Measurements from ENCODE around the gene REC114.
"Not testable (repeated sequence)": the region's sequence is repeated elsewhere in the genome, so short reads cannot be mapped to it uniquely, and the experiment has no call there.

Gene REC114

DNA sequence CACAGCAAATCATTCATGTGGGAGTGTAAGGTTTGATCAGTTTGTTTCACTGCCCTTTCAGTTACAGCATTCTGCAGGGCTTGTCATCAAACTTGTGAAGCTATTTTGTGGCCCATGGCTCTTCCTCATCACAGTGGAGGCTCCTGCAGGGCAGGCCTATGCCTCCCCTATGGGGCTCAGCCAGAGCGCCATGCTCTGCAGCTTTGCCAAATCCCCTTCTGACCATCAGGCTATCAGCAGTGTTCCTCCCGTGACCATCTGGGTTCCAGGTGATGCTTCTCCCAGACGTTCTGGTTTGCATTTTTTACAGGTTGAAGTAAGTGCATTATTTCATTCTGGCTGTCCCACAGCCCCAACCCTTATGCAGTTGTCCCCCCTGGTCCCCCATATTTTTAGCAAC, 28.1 kb upstream of the REC114 start:
- no peak overlapping the region for H3K27ac ChIP-seq
- TF ChIP-seq ZFX (IDR thresholded peaks at IDR 0.05; ENCODE audit: borderline replicate concordance): no peak
- TF ChIP-seq, protein P1, sequence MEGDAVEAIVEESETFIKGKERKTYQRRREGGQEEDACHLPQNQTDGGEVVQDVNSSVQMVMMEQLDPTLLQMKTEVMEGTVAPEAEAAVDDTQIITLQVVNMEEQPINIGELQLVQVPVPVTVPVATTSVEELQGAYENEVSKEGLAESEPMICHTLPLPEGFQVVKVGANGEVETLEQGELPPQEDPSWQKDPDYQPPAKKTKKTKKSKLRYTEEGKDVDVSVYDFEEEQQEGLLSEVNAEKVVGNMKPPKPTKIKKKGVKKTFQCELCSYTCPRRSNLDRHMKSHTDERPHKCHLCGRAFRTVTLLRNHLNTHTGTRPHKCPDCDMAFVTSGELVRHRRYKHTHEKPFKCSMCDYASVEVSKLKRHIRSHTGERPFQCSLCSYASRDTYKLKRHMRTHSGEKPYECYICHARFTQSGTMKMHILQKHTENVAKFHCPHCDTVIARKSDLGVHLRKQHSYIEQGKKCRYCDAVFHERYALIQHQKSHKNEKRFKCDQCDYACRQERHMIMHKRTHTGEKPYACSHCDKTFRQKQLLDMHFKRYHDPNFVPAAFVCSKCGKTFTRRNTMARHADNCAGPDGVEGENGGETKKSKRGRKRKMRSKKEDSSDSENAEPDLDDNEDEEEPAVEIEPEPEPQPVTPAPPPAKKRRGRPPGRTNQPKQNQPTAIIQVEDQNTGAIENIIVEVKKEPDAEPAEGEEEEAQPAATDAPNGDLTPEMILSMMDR (IDR thresholded peaks at IDR 0.05): no peak

DNA sequence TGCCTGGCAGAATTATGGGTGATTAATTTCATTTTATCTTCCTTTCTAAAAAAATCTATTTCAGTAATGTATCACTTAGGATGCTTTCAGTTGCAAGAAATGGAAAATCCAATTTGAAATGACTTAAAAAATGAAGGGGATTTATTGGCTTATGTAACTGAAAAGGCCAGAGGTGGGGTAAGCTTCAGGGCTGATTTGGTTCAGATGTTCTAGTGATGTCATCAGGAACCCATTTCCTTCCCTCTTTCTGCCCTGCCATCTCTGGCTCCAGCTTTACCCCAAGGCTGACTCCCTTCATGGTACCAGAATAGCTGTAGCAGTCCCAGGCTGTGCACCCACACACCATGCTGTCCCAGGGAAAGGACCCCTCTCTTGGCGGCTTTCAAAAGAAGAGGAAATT, 18.5 kb upstream of the REC114 start:
- H3K27ac ChIP-seq: no peak overlapping the region
- TF ChIP-seq, protein P1 (IDR thresholded peaks at IDR 0.05): no peak
- TF ChIP-seq ZFX (IDR thresholded peaks at IDR 0.05; ENCODE audit: borderline replicate concordance): no peak

GRCh38 chr15:73425510-73425909, 17.5 kb upstream of the REC114 start:
- H3K27ac ChIP-seq: no peak overlapping the region
- TF ChIP-seq, protein P1 (IDR thresholded peaks at IDR 0.05): no peak
- TF ChIP-seq ZFX (IDR thresholded peaks at IDR 0.05; ENCODE audit: borderline replicate concordance): no peak

DNA sequence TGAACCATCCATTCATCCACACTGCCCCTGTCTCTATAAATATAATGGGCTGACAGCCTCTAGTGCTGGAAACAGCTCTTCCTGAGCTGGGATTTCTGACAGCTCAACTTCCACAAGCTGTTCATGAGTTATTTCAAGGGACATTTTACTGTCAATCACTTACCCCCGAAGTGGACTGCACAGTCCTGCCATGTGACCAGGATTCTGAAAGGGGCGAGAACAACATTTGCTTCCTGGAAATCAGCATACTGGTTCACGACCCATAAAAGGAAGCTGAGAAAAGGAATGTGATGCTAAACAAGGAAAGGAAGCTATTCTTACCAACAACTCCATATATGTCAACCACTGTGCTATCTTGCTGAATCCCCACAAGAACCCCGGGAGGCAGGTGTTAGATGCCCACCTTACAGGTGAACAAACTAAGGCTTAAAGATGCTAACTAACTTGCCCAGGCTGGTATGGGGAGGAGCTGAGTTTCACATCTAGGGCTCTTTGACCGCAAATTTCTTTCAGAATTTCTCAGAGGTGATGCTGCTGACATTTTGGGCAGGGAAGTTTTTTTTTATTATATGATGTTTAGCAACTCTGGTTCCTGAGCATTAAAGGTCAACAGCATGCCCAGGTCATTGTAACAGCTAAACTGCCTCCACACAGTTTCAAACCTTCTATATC, 16.5 kb upstream of the REC114 start:
- no peak overlapping the region for H3K27ac ChIP-seq
- no peak for TF ChIP-seq ZFX (IDR thresholded peaks at IDR 0.05; ENCODE audit: borderline replicate concordance)
- TF ChIP-seq, protein P1 (IDR thresholded peaks at IDR 0.05): no peak

- H3K27ac ChIP-seq: not testable (repeated sequence)
Observed at GRCh38 chr15:73431329-73431728, 11.6 kb upstream of the REC114 start.

GRCh38 chr15:73433873-73434272, 9.1 kb upstream of the REC114 start:
- TF ChIP-seq, protein P1 (IDR thresholded peaks at IDR 0.05): no peak
- no peak for TF ChIP-seq ZFX (IDR thresholded peaks at IDR 0.05; ENCODE audit: borderline replicate concordance)

DNA sequence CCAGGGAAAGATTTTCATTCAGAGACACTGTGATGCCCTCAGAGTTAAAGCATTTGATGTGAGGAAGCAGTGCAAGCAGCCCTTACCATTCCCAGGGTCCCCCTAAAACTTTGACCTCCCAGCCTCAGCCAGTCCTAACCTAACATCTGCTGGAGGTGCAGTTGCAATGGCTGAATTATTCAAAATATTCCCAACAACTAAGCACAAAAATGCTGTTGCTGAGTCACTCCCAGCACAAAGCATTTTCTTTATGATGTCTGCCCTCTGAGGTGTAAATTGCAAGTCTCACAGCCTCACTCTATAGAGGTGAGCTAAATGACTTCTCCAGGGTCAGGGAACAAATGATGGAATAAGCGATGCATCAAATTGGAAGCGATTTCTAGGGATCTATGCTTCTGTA, 6.4 kb upstream of the REC114 start:
- H3K27ac ChIP-seq: no peak overlapping the region
- no peak for TF ChIP-seq ZFX (IDR thresholded peaks at IDR 0.05; ENCODE audit: borderline replicate concordance)
- TF ChIP-seq, protein P1 (IDR thresholded peaks at IDR 0.05): no peak

More at GRCh38 chr15:73433873-73434272, 9.1 kb upstream of the REC114 start:
- H3K27ac ChIP-seq: no peak overlapping the region
